GOT3 (cell line): ENCODE data around the gene NXN.
A peak's percentile ranks its signal among the peaks of the same experiment; 100 is the strongest.
"Not testable (repeated sequence)": the region's sequence is repeated elsewhere in the genome, so short reads cannot be mapped to it uniquely, and the experiment has no call there.

Experiments
- DNase-seq: peaks from one replicate; lab custom pipeline; 2025; ENCODE audit warnings: mixed read lengths; lab: John Stamatoyannopoulos, UW

Gene NXN

DNA sequence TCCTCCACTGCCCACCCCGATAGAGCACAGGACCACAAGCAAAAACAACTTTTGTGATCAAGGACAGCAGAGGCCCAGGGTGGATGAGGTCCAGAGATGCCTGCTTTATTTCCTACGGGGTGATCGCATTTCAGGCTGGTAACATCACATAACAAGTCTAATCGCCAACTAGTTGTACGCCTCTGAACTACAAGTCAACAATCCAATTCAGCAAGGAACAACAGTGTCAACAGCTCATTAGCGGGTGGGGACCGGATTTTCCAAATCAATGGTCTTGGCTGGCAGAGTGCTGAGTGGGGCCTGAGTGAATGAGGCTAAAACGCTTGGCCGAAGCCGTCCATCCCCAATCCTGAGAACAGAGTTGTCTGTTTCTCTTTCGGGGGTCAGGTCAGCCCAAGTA lies 180.3 kb downstream of the NXN start:
- no peak for DNase-seq

- no peak for DNase-seq
Observed at GRCh38 chr17:798246-798645, 181.3 kb downstream of the NXN start.

DNA sequence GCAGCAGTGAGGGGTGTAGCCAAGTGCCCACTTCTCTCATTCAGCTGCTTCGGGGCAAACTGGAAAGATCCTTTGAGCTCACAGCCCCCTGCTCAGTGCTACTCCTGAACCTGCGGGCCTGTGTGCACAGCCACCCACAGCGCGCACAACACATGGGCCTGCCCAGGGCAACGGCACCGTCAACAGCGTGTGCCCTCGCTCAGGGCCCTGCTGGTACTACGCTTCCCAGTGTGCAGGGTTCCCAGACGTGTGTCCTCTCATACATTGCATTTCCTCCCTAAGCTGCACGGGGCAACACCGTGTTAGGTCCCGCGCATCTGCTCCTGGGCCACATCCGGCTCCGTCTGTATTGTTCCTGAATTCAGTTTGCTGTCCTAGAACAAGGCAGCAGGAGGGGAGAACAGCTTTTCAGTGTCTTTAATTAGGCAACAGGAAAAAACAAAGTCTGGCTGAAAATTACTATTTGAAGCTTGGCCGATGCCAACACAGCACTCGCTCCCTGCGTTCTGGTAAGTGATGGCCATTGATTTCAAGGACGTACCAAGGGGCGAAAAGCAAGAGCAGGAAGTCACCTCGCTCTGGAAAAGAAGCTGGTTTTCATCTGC lies 182.2 kb downstream of the NXN start:
- DNase-seq, result no peak

DNA sequence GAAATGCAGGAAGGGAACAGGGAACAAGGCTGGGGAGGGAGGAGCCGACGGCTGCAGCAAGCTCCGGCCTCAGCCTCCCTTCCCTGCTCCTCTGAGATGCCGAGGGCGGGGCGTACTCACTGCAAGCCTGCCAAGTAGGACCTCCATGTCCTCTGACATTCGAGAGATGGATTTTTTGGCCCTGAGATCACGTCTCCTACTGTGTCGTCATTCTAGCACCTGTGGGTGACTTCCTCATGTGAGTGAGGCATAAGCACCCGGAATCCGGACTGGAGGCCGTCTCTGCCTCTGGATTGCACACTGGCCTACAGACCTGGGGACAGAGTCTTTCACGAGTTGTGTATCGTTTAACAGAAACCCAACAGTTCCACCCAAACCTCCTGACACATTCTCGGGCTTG lies 183.0 kb downstream of the NXN start:
- DNase-seq, result no peak

DNA sequence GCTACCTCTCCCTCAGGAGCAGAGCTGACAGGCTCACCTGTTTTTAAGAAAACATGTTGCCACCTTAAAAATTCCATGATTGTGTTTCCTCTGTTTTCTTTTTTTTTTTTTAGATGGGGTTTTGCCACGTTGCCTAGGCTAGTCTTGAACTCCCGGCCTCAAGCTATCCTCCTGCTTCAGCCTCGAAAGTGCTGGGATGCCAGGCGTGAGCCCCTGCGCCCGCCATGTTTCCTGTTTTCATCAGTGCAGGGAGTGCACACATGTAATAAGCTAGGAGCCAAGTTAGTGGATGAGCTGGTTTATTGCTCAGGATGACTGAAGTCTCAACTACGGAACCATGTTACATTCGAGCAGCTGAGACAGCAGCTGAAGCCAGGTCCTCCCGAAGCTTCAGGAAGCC lies 183.9 kb downstream of the NXN start:
- DNase-seq, result no peak

GRCh38 chr17:795276-795675 lies 184.3 kb downstream of the NXN start:
- no peak for DNase-seq

GRCh38 chr17:794876-795275 lies 184.7 kb downstream of the NXN start:
- DNase-seq, result peak; percentile 12

DNA sequence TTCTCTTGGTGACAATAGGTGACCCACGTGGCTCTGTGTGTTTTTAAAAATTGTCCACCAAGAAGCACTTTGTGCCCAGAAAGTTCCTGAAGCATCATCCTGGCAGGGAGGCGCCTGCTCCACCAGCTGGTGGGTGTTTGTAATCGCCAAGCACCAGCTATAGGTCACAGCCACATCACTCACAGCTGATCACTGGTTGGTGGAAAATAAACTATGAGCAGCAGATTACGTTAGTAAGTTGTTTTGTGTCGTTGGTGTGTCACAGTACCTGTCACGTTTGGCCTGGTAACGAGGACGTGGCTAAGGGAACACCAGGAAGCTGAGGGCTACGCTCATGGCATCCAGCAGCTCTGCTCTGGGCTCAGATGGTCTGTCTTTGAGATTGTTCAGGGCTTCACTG lies 187.3 kb downstream of the NXN start:
- DNase-seq, result no peak

DNA sequence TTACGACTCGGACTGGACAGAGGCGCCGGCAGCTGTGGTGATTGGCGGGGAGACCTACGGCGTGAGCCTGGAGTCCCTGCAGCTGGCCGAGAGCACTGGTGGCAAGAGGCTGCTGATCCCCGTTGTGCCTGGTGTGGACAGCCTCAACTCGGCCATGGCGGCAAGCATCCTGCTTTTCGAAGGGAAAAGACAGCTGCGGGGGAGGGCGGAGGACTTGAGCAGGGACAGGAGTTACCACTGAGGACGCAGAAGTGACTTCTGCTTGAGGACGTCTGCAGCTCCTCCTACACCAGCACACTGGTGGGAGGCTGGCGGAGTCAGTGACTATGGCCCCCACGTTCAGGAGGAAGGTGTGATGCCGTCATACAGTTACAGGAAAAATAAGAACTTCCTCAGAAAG lies 187.7 kb downstream of the NXN start:
- no peak for DNase-seq

GRCh38 chr17:790874-791247 lies 188.7 kb downstream of the NXN start:
- not testable (repeated sequence) for DNase-seq

- DNase-seq, result not testable (repeated sequence)
Observed at GRCh38 chr17:789931-790873, 189.4 kb downstream of the NXN start.

GRCh38 chr17:789160-789840 lies 190.3 kb downstream of the NXN start:
- DNase-seq, result no peak

DNA sequence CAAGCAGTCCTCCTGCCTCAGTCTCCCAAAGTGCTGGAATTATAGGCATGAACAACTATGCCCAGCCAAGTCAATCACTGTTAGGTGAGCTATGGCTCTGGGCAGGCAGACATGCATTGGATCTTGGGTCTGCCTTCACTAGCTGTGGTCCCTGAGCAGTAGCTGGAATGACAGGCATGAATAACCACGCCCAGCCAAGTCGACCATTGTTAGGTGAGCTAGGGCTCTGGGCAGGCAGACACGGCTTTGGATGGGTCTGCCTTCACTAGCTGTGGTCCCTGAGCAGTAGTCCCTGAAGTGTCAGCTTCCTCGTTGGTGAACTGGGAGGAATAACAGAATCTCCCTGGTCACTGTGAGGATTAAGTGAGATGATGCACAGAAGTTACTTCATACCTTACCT lies 191.0 kb downstream of the NXN start:
- DNase-seq, result no peak

DNA sequence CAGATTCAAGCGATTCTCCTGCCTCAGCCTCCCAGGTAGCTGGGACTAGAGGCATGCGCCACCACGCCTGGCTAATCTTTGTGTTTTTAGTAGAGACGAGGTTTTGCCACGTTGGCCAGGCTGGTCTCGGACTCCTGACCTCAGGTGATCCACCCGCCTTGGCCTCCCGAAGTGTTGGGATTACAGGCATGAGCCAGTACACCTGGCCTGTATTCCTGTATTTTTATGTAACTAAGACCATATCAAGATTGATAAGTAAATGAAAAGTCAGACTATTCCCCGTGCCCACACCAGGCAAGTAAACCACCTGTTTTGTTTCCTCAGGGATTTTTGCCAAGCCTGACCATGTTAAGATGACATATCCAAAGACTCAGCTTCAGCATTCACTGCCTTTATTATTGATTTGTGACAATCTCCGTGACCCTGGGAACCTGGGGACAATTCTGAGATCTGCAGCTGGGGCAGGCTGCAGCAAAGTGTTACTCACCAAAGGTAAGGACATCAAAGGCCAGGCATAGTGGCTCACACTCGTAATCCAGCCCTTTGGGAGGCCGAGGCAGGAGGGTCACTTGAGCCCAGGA lies 191.8 kb downstream of the NXN start:
- no peak for DNase-seq

- DNase-seq, result not testable (repeated sequence)
Observed at GRCh38 chr17:785901-786300, 193.7 kb downstream of the NXN start.

GRCh38 chr17:784143-784542 lies 195.4 kb downstream of the NXN start:
- DNase-seq, result no peak

GRCh38 chr17:781805-782731 lies 197.5 kb downstream of the NXN start, which contains the start of the genes GLOD4 and MRM3:
Gene GLOD4 (minus strand): TSS chr17:782280. CDS start chr17:782255, 25 bp downstream.
Gene MRM3 (plus strand): TSS chr17:782353. CDS start chr17:782379, 26 bp downstream.
- peak; percentile 69 for DNase-seq

GRCh38 chr17:778096-778495 lies 201.5 kb downstream of the NXN start:
- no peak for DNase-seq

DNA sequence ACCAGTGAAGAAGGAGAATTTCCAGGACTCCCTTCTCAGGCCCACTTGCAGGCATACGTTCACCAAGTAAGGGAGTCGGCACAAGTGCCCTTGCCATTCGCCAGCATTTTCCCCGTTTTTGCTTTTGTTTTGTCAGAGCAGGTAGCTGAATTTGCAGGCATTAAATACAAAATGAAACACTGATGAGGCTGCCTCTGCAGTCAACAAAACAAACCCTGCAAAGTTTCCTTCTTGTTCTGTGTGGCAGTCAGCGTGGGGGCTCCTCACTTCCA lies 205.3 kb downstream of the NXN start:
- no peak for DNase-seq

DNA sequence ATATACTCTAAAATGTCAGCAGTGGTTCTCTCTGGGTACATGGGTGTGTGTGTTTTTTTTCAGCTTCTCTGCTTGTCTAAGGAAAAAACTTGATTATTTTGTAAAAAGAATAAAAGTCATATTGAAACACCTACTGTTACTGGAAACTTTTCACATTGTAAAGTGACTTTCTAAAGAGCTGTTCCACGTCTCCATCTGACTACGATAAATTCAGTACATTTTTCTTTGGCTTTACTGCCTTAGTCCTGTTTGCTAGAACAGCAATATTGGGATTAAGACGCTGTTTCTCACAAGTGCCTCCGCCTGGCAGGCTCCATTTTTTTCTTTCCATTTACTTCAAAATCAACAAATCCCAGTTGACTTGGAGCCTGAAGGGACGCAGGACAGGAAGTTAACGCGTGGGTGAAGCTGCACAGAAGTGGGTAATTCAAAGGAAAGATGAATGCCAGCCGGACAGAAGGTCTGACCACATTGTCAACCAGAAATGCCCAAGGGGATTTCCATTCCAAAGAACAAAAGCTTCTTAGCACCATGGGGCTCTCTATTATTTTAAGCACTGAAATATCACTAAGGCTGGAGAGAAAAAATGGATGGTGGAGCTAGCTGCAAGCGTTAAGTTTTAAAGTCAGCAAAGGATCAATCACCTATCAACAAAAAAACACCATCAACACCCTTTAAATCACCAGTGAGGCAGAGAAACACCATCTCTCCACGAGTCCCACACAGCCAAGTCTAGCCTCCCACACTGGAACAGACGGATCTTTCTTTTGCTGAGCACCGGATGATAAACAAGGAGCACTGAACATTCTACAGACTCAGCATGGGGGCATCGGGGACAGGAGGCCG lies 205.9 kb downstream of the NXN start:
- no peak for DNase-seq

DNA sequence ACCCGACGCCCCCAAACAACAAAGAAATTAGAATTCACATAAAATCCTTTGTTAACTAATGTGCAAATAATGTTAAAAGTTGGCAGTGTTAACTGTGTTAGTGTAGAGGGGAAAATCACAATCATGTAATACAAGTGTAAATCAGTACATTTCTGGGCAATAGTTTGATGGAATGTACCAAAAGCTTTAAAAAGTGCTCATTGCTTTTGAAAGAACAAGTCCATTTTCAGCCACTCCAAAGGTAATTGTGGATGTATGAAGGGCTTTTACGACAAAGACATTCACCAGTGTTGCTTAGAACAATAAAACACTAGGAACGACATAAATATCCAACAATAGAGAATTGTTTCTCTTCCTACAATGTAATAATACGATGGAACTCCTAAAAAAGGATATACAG lies 206.6 kb downstream of the NXN start:
- DNase-seq, result no peak
